SW480 (cell line): ENCODE results near the gene PRDX2.
"Not testable (repeated sequence)": the region's sequence is repeated elsewhere in the genome, so short reads cannot be mapped to it uniquely, and the experiment has no call there.

Experiments used
- DNase-seq: peaks from one replicate; pipeline ENCODE4 v3.0.0-alpha.2; 2016; ENCODE audit warnings: low spot score

PRDX2 gene

GRCh38 chr19:12825254-12826131 is 23.9 kb upstream of the PRDX2 start:
- no peak for DNase-seq

GRCh38 chr19:12821761-12822160 is 20.2 kb upstream of the PRDX2 start:
- DNase-seq: no peak

- not testable (repeated sequence) for DNase-seq
These were observed 16.2 kb upstream of the PRDX2 start for GRCh38 chr19:12817810-12818209.

- not testable (repeated sequence) for DNase-seq
These were observed 15.6 kb upstream of the PRDX2 start for GRCh38 chr19:12817188-12817587.

- no peak for DNase-seq
These were observed 13.5 kb upstream of the PRDX2 start for GRCh38 chr19:12815088-12815487.

- peak; percentile 86 for DNase-seq
These were observed 4.9 kb upstream of the PRDX2 start, which contains the start of gene RNASEH2A for GRCh38 chr19:12806242-12807081. RNASEH2A (plus strand) TSS chr19:12806584; CDS start chr19:12806674, 90 bp downstream.

GRCh38 chr19:12804051-12804450 is 2.5 kb upstream of the PRDX2 start:
- no peak for DNase-seq

- DNase-seq: no peak
These were observed 887 bp upstream of the PRDX2 start for GRCh38 chr19:12802267-12803106.

- no peak for DNase-seq
These were observed 606 bp downstream of the PRDX2 start for GRCh38 chr19:12800923-12801465.

GRCh38 chr19:12800466-12800770 is 1.2 kb downstream of the PRDX2 start:
- no peak for DNase-seq

GRCh38 chr19:12799742-12800465 is 1.7 kb downstream of the PRDX2 start:
- no peak for DNase-seq

GRCh38 chr19:12797607-12798006 is 4.0 kb downstream of the PRDX2 start:
- not testable (repeated sequence) for DNase-seq

GRCh38 chr19:12797141-12797587 is 4.4 kb downstream of the PRDX2 start:
- DNase-seq: no peak

- DNase-seq: peak; percentile 80
These were observed 5.2 kb downstream of the PRDX2 start for GRCh38 chr19:12796146-12797071.

- DNase-seq: no peak
These were observed 6.6 kb downstream of the PRDX2 start for GRCh38 chr19:12794971-12795381.

- peak; percentile 27 for DNase-seq
These were observed 7.2 kb downstream of the PRDX2 start for GRCh38 chr19:12794196-12794941.

GRCh38 chr19:12793290-12794195 is 8.1 kb downstream of the PRDX2 start:
- DNase-seq: peak; percentile 90

GRCh38 chr19:12792853-12793289 is 8.7 kb downstream of the PRDX2 start:
- DNase-seq: no peak
